Measurements from ENCODE around the gene RAP1A.

Gene RAP1A

DNA sequence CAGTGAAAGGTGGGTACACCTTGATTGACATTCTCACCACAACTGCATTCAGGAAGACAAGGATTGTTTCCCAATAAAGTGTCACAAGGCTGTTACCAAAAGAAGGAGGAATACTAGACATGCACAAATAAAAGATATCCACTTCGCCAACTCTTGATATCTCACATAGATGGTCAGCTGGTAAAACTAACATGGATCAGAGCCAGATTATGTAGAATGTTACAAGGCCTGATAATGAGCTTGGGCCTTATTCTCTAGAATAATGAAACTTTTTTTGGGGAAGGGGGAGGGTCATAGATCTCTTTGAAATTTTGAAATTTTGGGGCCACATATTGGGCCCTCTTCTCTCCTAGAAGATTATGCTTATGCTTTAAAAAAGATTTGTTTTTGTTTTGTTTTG is 24.9 kb downstream of the RAP1A start:
- H3K4me1 Mint-ChIP-seq: no peaks in the 10 kb centered on the region
- no peak overlapping the region for H3K4me3 Mint-ChIP-seq
- DNase-seq: no peak
- no peaks in the 10 kb centered on the region for H3K27me3 Mint-ChIP-seq (ENCODE audit: low read depth, poor library complexity)
- TF ChIP-seq CTCF (IDR thresholded peaks at IDR 0.05): no peak
- peaks cover 75% of the 10 kb centered on the region for H3K36me3 Mint-ChIP-seq (ENCODE audit: low read depth)
- H3K27ac Mint-ChIP-seq: no peak overlapping the region
- peaks cover 72% of the 10 kb centered on the region for H3K9me3 Mint-ChIP-seq

- Mint-ChIP-seq H3K4me1 (no peaks in the 10 kb centered on the region), H3K27me3 (ENCODE audit: low read depth, poor library complexity) (no peaks in the 10 kb centered on the region), H3K9me3 (peaks cover 61% of the 10 kb centered on the region), H3K4me3 (no peak overlapping the region), H3K36me3 (ENCODE audit: low read depth) (peaks cover 74% of the 10 kb centered on the region), H3K27ac (no peak overlapping the region)
- DNase-seq: no peak
- TF ChIP-seq CTCF (IDR thresholded peaks at IDR 0.05): no peak
Measured at GRCh38 chr1:111647736-111648135, 28.1 kb downstream of the RAP1A start.

DNA sequence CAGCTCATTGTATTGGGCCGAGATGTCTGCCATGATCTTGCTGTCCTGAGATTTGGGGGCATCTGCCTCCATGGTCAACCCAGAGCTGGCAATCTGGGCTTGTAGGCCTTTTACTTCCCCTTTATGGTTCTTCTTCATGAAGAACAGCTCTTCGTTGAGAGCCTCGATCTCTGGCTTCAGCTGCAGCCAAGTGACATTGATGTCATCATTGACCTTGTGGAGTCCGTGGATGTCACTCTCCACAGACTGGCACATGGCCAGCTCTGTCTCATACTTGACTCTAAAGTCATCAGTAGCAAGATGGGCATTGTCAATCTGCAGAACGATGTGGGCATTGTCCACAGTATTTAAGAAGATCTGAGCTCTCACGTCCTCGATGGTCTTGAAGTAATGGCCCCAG is 29.2 kb downstream of the RAP1A start:
- peaks cover 50% of the 10 kb centered on the region for H3K9me3 Mint-ChIP-seq
- peak overlapping the region; percentile 84 for H3K27ac Mint-ChIP-seq
- no peaks in the 10 kb centered on the region for H3K4me1 Mint-ChIP-seq
- TF ChIP-seq CTCF (IDR thresholded peaks at IDR 0.05): no peak
- no peak for DNase-seq
- peaks cover 63% of the 10 kb centered on the region for H3K36me3 Mint-ChIP-seq (ENCODE audit: low read depth)
- no peak overlapping the region for H3K4me3 Mint-ChIP-seq
- H3K27me3 Mint-ChIP-seq (ENCODE audit: low read depth, poor library complexity): no peaks in the 10 kb centered on the region

DNA sequence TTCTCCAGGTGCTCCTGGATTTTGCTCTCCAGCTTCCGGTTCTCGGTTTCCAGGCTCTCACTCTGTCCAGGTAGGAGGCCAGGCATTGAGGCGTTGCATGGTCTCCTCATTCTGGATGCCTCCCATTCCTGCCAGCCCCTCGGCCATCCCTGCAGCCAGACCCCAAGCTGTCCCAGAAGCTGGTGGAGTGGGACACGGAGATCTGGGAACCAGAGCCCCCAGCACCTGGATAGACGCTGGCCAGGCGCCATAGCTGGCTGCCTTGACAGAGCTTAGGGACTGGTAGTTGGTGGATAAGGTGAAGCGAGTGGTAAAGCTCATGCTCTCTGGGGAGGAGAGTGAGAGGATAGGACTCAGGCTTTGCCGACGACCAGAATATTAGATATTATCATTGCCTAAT is 29.6 kb downstream of the RAP1A start:
- TF ChIP-seq CTCF (IDR thresholded peaks at IDR 0.05): no peak
- peaks cover 47% of the 10 kb centered on the region for H3K9me3 Mint-ChIP-seq
- no peaks in the 10 kb centered on the region for H3K27me3 Mint-ChIP-seq (ENCODE audit: low read depth, poor library complexity)
- H3K4me3 Mint-ChIP-seq: no peak overlapping the region
- peak overlapping the region; percentile 84 for H3K27ac Mint-ChIP-seq
- DNase-seq: no peak
- peaks cover 59% of the 10 kb centered on the region for H3K36me3 Mint-ChIP-seq (ENCODE audit: low read depth)
- no peaks in the 10 kb centered on the region for H3K4me1 Mint-ChIP-seq

GRCh38 chr1:111649648-111650047 is 30.1 kb downstream of the RAP1A start:
- no peak for TF ChIP-seq CTCF (IDR thresholded peaks at IDR 0.05)
- DNase-seq: no peak
- Mint-ChIP-seq H3K27me3 (ENCODE audit: low read depth, poor library complexity) (no peaks in the 10 kb centered on the region), H3K9me3 (peaks cover 42% of the 10 kb centered on the region), H3K4me3 (no peak overlapping the region), H3K4me1 (no peaks in the 10 kb centered on the region), H3K36me3 (ENCODE audit: low read depth) (peaks cover 55% of the 10 kb centered on the region), H3K27ac (no peak overlapping the region)

DNA sequence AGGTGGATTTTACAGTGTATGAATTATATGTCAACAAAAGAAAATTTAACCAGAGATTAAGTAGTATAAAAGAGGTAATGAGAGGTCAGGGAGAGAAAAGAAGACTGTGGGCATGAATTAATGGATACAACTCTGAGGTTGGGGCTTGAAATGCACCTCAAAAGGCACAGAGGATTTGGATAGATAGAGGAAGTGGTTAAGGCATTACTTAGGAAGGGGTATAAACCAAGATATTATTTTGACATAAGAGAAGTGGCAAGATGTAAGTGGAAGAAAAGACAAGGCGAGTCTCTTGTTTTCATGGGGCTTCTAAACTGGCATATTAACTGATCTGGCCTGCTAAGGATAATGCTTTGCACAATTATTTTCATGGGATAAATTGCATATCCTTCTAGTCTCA is 34.1 kb downstream of the RAP1A start:
- no peaks in the 10 kb centered on the region for H3K27me3 Mint-ChIP-seq (ENCODE audit: low read depth, poor library complexity)
- peaks cover 18% of the 10 kb centered on the region for H3K4me1 Mint-ChIP-seq
- TF ChIP-seq CTCF (IDR thresholded peaks at IDR 0.05): no peak
- no peak for DNase-seq
- no peak overlapping the region for H3K4me3 Mint-ChIP-seq
- peaks cover 17% of the 10 kb centered on the region for H3K36me3 Mint-ChIP-seq (ENCODE audit: low read depth)
- H3K27ac Mint-ChIP-seq: no peak overlapping the region
- peaks cover 5% of the 10 kb centered on the region for H3K9me3 Mint-ChIP-seq
